ENCODE data around the gene FBXL13.

Gene FBXL13

DNA sequence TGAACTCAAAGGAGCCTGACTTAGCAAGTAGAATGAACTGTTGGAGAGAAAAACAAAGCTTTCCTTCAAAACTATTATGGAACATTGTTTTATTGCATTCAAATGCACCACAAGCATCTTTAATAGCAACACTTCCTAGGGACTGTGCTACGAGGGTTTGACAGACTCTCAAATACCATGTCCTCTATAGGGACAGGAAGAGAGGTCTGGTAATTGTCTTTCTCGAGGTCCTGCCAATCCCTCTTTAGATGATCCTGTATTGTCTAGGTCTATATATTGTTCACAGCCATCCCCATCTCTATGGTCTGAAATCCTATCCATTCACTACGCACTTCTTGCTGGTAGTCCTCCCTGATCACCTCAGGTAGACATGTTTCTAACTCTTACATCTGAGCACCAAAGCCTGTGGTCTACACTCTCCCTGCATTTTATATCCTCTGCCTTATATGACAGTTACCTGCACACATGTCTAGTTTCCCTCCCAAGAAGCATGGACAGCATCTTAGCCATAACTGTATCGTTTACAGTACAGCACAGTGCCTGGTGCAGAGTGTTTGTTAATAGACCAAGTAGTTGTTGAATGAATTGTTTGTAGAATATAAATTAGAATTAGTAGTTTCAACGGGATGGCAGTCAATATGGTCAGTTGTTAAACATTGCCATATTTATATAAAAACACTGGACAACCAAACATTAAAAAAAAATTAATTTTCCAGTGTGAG, 183.5 kb downstream of the FBXL13 start:
- H3K4me1 ChIP-seq (ENCODE audit: insufficient read depth, low read length, severe bottlenecking) = no peaks in the 10 kb centered on the region
- H3K4me3 ChIP-seq (ENCODE audit: low read depth, low read length, poor library complexity, severe bottlenecking) = no peak overlapping the region
- no peak overlapping the region for H3K27ac ChIP-seq (ENCODE audit: low read depth, low read length, poor library complexity, severe bottlenecking)
- no peaks in the 10 kb centered on the region for H3K27me3 ChIP-seq (ENCODE audit: insufficient read depth, low read length)
- H4K20me1 ChIP-seq (ENCODE audit: insufficient read depth, low read length) = no peaks in the 10 kb centered on the region
- H3F3A ChIP-seq (ENCODE audit: insufficient read depth, low read length) = no peaks in the 10 kb centered on the region
- H3K9me2 ChIP-seq (ENCODE audit: low read depth, low read length) = no peaks in the 10 kb centered on the region
- no peaks in the 10 kb centered on the region; the same call in 1 of the 2 replicates for H3K9me3 ChIP-seq (ENCODE audit: low read length)
- H3K4me2 ChIP-seq (ENCODE audit: low read length) = no peak overlapping the region
- no peaks in the 10 kb centered on the region for H3K36me3 ChIP-seq (ENCODE audit: insufficient read depth, low read length)
- H3K79me2 ChIP-seq (ENCODE audit: insufficient read depth, low read length) = no peaks in the 10 kb centered on the region
- no peak overlapping the region for H3K9ac ChIP-seq (ENCODE audit: low read length)
- no peak overlapping the region for H2AFZ ChIP-seq (ENCODE audit: low read length)
- TF ChIP-seq, protein P1, sequence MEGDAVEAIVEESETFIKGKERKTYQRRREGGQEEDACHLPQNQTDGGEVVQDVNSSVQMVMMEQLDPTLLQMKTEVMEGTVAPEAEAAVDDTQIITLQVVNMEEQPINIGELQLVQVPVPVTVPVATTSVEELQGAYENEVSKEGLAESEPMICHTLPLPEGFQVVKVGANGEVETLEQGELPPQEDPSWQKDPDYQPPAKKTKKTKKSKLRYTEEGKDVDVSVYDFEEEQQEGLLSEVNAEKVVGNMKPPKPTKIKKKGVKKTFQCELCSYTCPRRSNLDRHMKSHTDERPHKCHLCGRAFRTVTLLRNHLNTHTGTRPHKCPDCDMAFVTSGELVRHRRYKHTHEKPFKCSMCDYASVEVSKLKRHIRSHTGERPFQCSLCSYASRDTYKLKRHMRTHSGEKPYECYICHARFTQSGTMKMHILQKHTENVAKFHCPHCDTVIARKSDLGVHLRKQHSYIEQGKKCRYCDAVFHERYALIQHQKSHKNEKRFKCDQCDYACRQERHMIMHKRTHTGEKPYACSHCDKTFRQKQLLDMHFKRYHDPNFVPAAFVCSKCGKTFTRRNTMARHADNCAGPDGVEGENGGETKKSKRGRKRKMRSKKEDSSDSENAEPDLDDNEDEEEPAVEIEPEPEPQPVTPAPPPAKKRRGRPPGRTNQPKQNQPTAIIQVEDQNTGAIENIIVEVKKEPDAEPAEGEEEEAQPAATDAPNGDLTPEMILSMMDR (IDR thresholded peaks at IDR 0.05; ENCODE audit: low read length) = no peak
- no peak for TF ChIP-seq EZH2 (IDR thresholded peaks at IDR 0.05; ENCODE audit: borderline replicate concordance, low read length)

GRCh38 chr7:102890292-102890970, 184.2 kb downstream of the FBXL13 start:
- Histone ChIP-seq H4K20me1 (ENCODE audit: insufficient read depth, low read length) (no peaks in the 10 kb centered on the region), H3F3A (ENCODE audit: insufficient read depth, low read length) (no peaks in the 10 kb centered on the region), H3K36me3 (ENCODE audit: insufficient read depth, low read length) (no peaks in the 10 kb centered on the region), H3K27ac (ENCODE audit: low read depth, low read length, poor library complexity, severe bottlenecking) (no peak overlapping the region), H3K9me2 (ENCODE audit: low read depth, low read length) (no peaks in the 10 kb centered on the region), H3K4me2 (ENCODE audit: low read length) (no peak overlapping the region), H3K9me3 (ENCODE audit: low read length) (peaks cover 7% of the 10 kb centered on the region), H3K27me3 (ENCODE audit: insufficient read depth, low read length) (no peaks in the 10 kb centered on the region), H3K4me3 (ENCODE audit: low read depth, low read length, poor library complexity, severe bottlenecking) (no peak overlapping the region), H3K9ac (ENCODE audit: low read length) (no peak overlapping the region), H2AFZ (ENCODE audit: low read length) (no peak overlapping the region), H3K4me1 (ENCODE audit: insufficient read depth, low read length, severe bottlenecking) (no peaks in the 10 kb centered on the region), H3K79me2 (ENCODE audit: insufficient read depth, low read length) (no peaks in the 10 kb centered on the region)
- no peak for TF ChIP-seq EZH2 (IDR thresholded peaks at IDR 0.05; ENCODE audit: borderline replicate concordance, low read length)
- TF ChIP-seq, protein P1 (IDR thresholded peaks at IDR 0.05; ENCODE audit: low read length) = no peak

DNA sequence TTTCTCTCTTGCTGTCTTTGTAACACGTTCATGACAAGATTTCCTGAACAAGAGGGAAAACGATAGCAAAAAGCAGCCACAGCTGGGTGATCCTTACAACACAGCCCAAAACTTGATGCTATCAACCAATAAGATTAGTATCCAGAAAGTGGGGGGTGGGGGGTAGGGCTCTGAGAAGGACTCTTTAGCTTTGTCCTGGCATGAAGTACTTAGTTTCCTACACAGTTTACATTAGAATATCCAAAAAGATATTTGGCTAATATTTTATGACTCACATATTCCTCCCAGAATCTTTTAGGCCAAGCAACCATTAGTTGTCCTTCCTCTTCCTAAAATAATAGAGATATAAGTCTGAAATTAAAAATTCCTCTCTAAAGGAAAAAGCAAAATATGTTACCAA, 184.7 kb downstream of the FBXL13 start:
- H3K9ac ChIP-seq (ENCODE audit: low read length) = no peak overlapping the region
- no peak overlapping the region for H3K27ac ChIP-seq (ENCODE audit: low read depth, low read length, poor library complexity, severe bottlenecking)
- no peaks in the 10 kb centered on the region for H3K27me3 ChIP-seq (ENCODE audit: insufficient read depth, low read length)
- no peak overlapping the region for H3K4me3 ChIP-seq (ENCODE audit: low read depth, low read length, poor library complexity, severe bottlenecking)
- no peaks in the 10 kb centered on the region for H3K36me3 ChIP-seq (ENCODE audit: insufficient read depth, low read length)
- no peaks in the 10 kb centered on the region for H3K4me1 ChIP-seq (ENCODE audit: insufficient read depth, low read length, severe bottlenecking)
- H3K9me2 ChIP-seq (ENCODE audit: low read depth, low read length) = no peaks in the 10 kb centered on the region
- no peaks in the 10 kb centered on the region for H3F3A ChIP-seq (ENCODE audit: insufficient read depth, low read length)
- no peak overlapping the region for H3K4me2 ChIP-seq (ENCODE audit: low read length)
- H3K79me2 ChIP-seq (ENCODE audit: insufficient read depth, low read length) = no peaks in the 10 kb centered on the region
- no peaks in the 10 kb centered on the region for H4K20me1 ChIP-seq (ENCODE audit: insufficient read depth, low read length)
- no peak for TF ChIP-seq EZH2 (IDR thresholded peaks at IDR 0.05; ENCODE audit: borderline replicate concordance, low read length)
- TF ChIP-seq, protein P1 (IDR thresholded peaks at IDR 0.05; ENCODE audit: low read length) = no peak
- H3K9me3 ChIP-seq (ENCODE audit: low read length) = peaks cover 10% of the 10 kb centered on the region
- no peak overlapping the region for H2AFZ ChIP-seq (ENCODE audit: low read length)
